Middle frontal gyrus (tissue), 1 donor: ENCODE data around the gene SEC11C.

Experiments
- DNase-seq: peaks from one replicate; pipeline ENCODE4 v3.0.0-alpha.2; 2015; ENCODE audit warnings: low spot score; ENCODE audit errors: extremely low spot score

SEC11C gene

DNA sequence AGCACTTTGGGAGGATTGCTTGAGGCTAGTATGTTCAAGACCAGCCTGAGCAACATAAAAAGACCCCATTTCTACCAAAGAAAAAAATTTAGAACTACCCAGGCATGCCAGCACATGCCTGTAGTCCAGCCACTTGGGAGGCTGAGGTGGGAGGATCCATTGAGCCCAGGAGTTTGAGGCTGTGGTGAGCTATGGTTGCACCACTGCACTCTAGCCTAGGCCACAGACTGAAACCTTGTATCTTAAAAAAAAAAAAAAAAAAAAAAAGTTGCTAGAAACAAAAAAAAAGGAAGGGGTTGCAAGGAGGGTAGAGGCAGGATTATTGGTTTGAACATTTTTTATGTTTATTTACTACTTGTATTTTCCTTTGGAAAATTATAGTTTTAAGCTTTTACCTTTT lies 4.8 kb downstream of the SEC11C start:
- no peak for DNase-seq

GRCh38 chr18:59145055-59145454 lies 5.4 kb downstream of the SEC11C start:
- no peak for DNase-seq

GRCh38 chr18:59148192-59148591 lies 8.5 kb downstream of the SEC11C start:
- DNase-seq: no peak

GRCh38 chr18:59149007-59149406 lies 9.3 kb downstream of the SEC11C start:
- no peak for DNase-seq

- no peak for DNase-seq
Measured at GRCh38 chr18:59149416-59149815, 9.7 kb downstream of the SEC11C start.

GRCh38 chr18:59150236-59150635 lies 10.6 kb downstream of the SEC11C start:
- no peak for DNase-seq

DNA sequence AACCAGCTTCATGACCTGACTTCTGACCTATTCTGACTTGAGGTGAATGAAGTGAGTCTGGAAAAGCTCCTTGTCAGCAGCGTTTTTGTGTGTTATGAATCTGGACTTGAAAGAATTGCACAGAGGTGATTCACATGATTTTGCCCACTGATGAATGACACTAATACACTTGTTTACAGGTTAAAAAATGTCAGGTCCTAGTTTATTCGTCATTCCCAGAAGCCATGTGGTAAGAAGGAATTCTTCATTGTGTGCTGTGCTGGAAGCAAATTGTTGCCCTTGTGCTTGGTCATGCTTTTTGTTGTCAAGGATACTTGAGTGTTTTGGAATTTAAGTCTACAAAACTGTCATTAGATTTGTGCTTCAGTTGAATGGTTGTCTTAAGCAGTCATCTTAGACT lies 15.5 kb downstream of the SEC11C start:
- no peak for DNase-seq

- no peak for DNase-seq
Measured at GRCh38 chr18:59156316-59156715, 16.6 kb downstream of the SEC11C start.

- DNase-seq: no peak
Measured at GRCh38 chr18:59159265-59159664, 19.6 kb downstream of the SEC11C start.

DNA sequence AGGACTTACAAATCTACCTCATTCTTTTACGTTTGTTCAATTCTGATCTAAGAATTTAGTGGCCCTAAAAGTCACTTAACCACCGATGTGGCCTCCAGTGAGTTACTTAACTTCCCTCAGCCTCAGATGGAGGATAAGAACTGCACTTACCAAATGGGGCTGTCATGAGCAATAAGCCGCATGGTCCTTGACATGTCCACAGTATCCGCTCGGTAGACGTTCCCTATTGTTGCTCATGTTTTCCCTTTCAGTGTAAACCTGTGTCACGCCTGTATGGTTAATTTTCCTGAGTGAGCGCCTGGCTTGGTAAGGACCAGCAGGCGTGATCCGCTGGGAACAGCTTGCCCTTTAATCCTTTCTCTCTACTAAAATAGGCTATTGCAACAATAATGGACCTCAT lies 20.3 kb downstream of the SEC11C start:
- DNase-seq: no peak

- no peak for DNase-seq
Measured at GRCh38 chr18:59172664-59173249, 33.1 kb downstream of the SEC11C start.

- DNase-seq: no peak
Measured at GRCh38 chr18:59177485-59177884, 37.8 kb downstream of the SEC11C start.

DNA sequence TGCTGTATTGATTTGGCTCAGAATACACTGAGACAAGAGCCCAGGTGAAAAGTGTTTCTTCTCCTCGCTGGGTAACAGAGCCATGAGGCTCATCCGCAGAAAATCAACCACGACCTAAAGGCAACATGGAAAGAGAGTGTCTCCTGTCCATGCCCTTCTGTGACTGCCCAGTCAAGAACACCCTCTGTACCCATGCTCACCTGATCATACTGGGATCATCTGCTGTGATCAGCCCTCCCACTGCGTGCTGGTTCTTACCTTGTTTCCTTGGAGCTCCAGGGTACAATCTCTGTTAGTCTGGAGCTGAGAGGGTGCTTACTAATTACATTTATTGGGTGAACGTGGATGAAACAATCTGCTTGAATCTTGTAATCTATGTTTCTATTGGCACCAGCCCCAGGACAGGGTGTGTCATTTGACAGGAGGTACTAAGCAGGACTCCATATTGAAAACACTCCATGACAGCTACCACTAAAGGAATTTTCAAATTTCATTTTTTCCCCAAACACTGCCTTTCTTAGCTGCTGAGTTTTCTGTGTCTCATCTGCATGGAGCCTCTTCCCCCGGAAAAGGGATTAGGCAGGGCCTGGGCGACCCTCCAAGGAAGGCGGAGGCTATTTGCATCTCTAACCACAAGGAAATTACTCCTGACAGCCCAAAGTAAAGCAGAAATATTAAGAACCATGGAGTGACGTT lies 40.6 kb downstream of the SEC11C start:
- no peak for DNase-seq

GRCh38 chr18:59182673-59183072 lies 43.0 kb downstream of the SEC11C start:
- DNase-seq: no peak

- DNase-seq: no peak
Measured at GRCh38 chr18:59189008-59189407, 49.3 kb downstream of the SEC11C start.

GRCh38 chr18:59189746-59190145 lies 50.1 kb downstream of the SEC11C start:
- no peak for DNase-seq

DNA sequence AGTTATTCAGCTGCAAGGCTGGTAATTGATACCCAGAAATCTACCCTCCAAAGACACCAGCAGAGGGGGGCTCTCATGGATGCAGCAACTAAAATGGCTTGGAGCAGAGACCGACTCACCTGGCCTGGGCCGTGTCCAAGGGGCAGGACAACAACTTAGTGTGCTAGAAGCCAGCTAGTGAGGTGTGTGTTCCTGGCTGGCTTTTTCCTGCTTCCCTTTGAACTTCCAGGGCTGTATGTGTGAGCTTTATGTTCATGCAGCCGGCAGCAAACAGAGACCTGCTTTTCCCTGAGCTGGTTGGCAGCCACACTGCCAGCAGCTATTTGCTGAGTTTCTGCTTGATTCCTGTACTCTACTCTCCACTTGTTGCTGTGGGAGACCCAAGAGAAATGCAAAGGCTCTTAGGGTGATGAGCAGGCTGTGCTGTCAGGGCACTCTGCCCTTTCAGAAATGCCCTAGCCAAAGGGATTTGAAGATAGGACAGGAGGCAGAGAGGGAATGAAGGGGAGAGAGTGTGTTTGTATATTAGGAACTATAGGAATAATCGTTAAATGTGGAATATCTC lies 56.6 kb downstream of the SEC11C start:
- no peak for DNase-seq

DNA sequence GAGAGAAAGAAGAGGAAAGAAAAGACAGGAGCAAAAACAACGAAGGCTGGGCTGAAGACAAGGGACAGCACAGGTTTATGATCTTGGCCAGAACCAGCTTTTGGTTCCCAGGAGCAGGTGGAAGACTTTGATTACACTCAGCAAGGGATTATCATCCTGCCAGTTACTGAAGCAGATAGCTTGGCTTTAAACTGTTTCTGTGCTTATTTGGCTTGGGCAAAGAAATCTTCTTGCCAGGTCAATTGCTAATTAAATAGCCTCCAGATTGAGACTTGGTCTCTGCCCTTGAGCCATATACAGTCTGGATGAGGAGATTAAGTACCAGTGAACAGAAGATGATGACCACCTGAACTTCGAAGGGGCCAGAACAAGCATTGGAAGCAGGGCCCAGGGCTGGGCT lies 58.0 kb downstream of the SEC11C start:
- DNase-seq: no peak

DNA sequence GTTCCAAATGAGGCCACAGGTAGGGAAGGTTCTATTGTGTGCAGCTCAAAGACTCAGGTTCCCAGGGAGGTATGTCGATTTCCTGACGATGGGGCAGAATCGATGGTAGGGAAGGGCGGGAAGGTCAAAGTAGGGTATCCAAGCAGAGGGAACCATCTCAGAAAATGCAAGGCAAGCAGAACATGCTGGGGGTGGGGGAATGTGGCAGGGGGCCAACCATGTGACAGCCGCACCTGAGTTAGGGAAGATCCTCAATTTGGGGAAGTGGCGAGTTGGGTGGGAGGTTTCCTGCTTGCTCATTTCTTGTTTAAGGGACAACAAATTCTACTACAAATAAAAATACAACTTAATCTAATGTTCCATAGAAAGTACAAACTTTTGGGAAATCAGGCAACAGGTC lies 58.5 kb downstream of the SEC11C start:
- DNase-seq: no peak

DNA sequence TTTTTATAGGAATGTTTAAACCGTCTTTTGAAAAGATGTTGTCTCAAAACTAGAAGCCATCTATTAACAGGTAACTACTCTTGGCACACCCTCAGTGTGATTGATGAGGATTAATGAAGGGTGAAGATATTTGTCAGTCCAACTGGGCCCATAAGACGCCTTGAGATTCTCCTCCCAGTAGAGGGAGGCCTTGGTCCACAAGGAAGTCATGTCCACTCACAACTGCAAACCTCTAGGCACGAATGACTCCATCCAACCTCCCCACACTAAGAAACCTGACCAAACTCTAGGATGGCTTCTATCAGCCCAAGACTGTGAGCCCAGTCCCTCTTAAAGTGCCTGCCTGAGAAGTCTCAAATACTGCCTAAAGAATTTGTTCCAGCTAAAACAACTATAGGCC lies 61.1 kb downstream of the SEC11C start:
- no peak for DNase-seq

GRCh38 chr18:59202258-59202820 lies 62.7 kb downstream of the SEC11C start:
- no peak for DNase-seq

DNA sequence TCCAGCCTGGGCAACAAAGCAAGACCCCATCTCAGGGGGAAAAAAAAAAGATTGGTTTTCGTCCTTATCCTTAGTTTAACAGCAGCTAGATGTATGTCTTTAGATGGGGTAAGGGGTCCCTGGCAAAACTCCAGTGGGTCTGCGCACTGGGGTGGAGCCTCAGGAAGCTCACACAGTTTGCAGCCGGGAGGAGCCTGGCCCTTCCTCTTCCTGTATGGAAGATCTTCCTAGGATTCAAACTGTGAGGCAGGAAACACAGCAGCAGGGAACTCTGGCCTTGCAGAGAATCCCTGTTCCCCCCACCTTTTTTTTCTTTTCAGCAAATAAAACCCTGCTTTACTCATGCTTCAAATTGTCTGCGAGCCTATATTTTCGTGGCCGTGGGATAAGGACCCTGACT lies 67.8 kb downstream of the SEC11C start:
- no peak for DNase-seq
